ENCODE measurements around the gene MED13L. TPM values are rescaled to one million over a fixed set of nuclear protein-coding genes. Genes with fewer than 3 reads are reported as not detected.

The MED13L gene
- total RNA-seq, 2 donors from 2014 or later = 55.0 to 64.1 TPM

DNA sequence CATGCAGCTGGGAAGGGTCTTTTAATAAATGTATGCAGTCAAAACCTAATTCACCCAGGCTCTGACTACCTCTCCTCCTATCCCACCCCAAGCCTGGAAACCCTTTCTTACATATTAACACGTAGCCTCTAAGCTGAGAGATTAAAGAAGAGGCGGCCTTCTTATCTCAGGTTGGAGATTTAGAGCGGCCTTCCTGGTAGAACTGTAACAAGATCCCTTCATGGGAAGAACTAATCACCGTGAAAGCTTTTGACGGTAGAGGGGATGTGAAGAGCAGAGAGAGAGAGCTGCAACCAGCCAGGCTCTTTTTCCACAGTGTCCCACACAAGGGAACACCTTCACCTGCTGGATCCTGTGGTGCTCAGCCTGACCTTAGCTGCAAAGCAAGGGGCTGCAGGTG, 367.4 kb downstream of the MED13L start:
- H3K36me3 ChIP-seq = no peaks in the 10 kb centered on the region
- DNase-seq (ENCODE audit: low spot score) = no peak
- no peak overlapping the region for H3K4me3 ChIP-seq
- peaks cover 0 to 7% of the 10 kb centered on the region in 2 donors for H3K9me3 ChIP-seq
- no peaks in the 10 kb centered on the region for H3K4me1 ChIP-seq
- H3K27ac ChIP-seq = no peak overlapping the region
- no peaks in the 10 kb centered on the region for H3K27me3 ChIP-seq
- TF ChIP-seq, protein P1, sequence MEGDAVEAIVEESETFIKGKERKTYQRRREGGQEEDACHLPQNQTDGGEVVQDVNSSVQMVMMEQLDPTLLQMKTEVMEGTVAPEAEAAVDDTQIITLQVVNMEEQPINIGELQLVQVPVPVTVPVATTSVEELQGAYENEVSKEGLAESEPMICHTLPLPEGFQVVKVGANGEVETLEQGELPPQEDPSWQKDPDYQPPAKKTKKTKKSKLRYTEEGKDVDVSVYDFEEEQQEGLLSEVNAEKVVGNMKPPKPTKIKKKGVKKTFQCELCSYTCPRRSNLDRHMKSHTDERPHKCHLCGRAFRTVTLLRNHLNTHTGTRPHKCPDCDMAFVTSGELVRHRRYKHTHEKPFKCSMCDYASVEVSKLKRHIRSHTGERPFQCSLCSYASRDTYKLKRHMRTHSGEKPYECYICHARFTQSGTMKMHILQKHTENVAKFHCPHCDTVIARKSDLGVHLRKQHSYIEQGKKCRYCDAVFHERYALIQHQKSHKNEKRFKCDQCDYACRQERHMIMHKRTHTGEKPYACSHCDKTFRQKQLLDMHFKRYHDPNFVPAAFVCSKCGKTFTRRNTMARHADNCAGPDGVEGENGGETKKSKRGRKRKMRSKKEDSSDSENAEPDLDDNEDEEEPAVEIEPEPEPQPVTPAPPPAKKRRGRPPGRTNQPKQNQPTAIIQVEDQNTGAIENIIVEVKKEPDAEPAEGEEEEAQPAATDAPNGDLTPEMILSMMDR (IDR thresholded peaks at IDR 0.05) = no peak

MicroRNAs within 50 kb of the gene (microRNA counts, 767-probe panel; counts per million panel counts)
- 0 to 31.0 counts per million in 2 donors for microRNA hsa-miR-620

Small RNA genes within 50 kb of the gene (microRNA-seq; reads per million reads assigned to microRNA genes)
- 0 reads per million in 2 donors for gene MIR620 (ENCODE audit: borderline number of aligned reads in 2 of 2, borderline replicate concordance in 1 of 2)

Data from right atrium auricular region (tissue), 2 donors.